ENCODE data around the gene RAB31.

DNA sequence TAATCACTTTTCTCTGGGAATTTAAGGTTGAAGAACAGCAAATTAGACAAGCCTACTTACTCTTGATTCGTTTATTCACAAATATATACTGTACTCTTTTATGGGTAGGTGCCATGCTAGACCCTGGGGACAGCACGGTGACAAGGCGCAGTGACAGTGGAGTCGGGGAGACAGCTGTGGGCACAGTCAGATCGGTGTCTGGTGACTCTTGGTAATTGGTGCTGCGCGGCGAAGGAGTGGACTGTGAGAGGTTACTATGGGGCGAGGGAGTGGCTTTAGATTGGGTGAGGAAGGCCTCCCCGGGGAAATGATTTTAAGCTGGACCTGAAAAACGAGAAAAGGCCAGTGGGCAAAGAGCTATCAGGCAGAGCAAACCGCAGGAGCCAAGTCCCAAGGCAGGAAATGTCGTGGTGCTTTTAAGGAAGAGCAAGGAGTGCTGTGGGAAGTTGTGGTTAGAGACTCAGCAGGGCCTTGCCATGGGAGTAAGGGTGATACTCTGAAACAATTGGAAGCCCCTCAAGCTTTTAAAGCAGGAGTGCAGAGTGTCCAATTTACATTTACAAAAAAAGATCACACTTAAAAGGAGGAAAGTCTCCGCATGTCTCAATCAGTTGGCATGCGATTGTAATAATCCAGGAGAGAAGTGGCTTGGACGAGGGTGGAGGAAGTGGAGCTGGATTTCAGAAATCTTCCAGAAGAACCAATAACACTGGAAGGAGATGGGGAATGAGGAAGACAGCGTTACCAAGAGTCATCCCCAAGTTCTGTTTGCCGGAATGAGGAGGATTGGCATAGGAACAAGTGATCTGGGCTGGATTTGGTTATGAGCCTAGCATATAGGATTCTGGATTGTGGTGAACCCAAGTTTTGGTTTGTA lies 141.5 kb downstream of the RAB31 start:
- TF ChIP-seq, protein P1, sequence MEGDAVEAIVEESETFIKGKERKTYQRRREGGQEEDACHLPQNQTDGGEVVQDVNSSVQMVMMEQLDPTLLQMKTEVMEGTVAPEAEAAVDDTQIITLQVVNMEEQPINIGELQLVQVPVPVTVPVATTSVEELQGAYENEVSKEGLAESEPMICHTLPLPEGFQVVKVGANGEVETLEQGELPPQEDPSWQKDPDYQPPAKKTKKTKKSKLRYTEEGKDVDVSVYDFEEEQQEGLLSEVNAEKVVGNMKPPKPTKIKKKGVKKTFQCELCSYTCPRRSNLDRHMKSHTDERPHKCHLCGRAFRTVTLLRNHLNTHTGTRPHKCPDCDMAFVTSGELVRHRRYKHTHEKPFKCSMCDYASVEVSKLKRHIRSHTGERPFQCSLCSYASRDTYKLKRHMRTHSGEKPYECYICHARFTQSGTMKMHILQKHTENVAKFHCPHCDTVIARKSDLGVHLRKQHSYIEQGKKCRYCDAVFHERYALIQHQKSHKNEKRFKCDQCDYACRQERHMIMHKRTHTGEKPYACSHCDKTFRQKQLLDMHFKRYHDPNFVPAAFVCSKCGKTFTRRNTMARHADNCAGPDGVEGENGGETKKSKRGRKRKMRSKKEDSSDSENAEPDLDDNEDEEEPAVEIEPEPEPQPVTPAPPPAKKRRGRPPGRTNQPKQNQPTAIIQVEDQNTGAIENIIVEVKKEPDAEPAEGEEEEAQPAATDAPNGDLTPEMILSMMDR (IDR thresholded peaks at IDR 0.05), result no peak
- TF ChIP-seq POLR2A (IDR thresholded peaks at IDR 0.05), result no peak

Data from uterus (tissue), 2 donors.